ENCODE measurements around the gene PACSIN1.
A peak's percentile ranks its signal among the peaks of the same experiment; 100 is the strongest.

DNA sequence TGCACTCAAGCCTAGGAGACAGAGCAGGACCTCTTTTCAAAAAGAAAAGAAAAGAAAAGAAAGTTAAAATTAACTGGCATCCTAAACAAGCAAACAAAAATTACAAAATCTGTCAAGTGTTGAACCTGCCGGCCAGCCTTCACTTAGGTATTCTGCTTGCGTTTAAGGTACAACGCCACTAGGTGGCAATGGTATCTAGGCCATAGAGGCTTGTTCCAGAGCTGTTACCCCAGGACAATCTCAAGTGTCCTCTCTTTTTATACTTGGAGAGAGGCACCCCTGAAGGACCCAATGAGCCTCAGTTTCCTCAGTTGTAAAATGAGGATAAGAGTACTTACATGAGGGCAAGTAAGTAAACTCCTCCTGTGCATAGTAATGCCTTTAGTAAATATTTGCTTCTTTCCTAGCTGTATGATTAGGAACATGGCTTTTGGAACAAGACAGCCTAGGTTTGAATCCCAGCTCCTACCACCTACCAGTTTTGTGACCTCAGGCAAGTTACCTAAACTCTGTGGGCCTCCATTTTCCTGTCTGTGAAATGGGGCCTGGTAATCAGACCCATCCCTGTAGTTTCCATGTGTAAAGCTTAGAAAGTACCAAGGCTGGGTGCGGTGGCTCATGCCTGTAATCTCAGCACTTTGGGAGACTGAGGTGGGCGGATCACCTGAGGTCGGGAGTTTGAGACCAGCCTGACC is 5.8 kb upstream of the PACSIN1 start:
- TF ChIP-seq, protein P1, sequence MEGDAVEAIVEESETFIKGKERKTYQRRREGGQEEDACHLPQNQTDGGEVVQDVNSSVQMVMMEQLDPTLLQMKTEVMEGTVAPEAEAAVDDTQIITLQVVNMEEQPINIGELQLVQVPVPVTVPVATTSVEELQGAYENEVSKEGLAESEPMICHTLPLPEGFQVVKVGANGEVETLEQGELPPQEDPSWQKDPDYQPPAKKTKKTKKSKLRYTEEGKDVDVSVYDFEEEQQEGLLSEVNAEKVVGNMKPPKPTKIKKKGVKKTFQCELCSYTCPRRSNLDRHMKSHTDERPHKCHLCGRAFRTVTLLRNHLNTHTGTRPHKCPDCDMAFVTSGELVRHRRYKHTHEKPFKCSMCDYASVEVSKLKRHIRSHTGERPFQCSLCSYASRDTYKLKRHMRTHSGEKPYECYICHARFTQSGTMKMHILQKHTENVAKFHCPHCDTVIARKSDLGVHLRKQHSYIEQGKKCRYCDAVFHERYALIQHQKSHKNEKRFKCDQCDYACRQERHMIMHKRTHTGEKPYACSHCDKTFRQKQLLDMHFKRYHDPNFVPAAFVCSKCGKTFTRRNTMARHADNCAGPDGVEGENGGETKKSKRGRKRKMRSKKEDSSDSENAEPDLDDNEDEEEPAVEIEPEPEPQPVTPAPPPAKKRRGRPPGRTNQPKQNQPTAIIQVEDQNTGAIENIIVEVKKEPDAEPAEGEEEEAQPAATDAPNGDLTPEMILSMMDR (IDR thresholded peaks at IDR 0.05), result peak; percentile 22 to 73 (median 60)
- no peak for TF ChIP-seq POLR2A (IDR thresholded peaks at IDR 0.05)
